Thyroid gland (tissue), 4 donors: ENCODE results near the gene GRIK5.

Source experiments
- CTCF ChIP-seq, 6 experiments: fragments of 200-600 bp in 3 of 6; fragments of 450-650 bp in 3 of 6; sonication (generic) in 3 of 6; IDR thresholded peaks; one replicate each; pipeline ENCODE4 v1.5.1; 2016 to 2019; ENCODE audit warnings: antibody characterized with exemption in 6 of 6, mild to moderate bottlenecking in 2 of 6, inconsistent platforms in 1 of 6, moderate library complexity in 1 of 6
- POLR2A ChIP-seq, 2 donors: fragments of 450-650 bp; IDR thresholded peaks; one replicate each; pipeline ENCODE4 v1.6.1; 2017; ENCODE audit warnings: antibody characterized with exemption in 2 of 2, mild to moderate bottlenecking in 2 of 2, moderate library complexity in 1 of 2

- no peak for TF ChIP-seq POLR2A (IDR thresholded peaks at IDR 0.05)
- TF ChIP-seq CTCF (IDR thresholded peaks at IDR 0.05) = no peak
These were observed 30.0 kb downstream of the GRIK5 start for GRCh38 chr19:42040031-42040430.
